ENCODE data around the gene MOV10L1.

DNA sequence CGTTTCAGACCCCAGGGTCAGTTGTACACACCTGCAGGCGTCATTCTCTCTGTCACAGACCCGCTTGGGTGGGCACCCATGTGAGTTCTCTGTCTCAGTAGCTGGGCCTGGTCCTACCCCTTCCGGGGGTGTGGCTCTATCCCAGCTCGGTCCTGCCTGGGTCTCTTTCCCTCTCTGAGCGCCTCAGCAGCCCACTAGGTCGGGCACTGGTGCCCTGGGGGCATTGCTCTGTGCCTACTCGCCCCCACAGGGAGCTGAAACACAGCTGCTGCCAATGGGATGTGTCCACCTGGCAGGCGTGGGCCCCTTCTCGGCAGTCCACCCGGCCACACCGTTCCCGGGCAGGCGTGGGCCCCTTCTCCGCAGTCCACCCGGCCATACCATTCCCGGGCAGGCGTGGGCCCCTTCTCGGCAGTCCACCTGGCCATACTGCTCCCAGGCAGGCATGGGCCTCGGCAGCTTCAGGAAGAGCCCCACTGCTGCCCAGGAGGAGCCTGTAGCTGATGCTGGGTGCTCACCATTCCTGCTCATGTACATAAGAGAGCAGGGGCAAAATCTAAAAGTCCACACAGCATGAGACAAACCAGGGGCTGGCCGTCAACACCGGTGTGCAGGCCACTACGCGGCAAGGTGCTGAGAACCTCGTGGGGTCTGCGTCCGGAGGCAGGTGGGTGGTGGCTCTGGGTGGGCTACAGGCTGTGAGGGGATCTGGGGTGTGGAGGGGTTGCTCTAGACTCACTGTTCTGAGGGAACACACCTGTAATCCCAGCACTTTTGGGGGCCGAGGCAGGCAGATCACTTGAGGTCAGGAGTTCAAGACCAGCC, 16.9 kb upstream of the MOV10L1 start:
- TF ChIP-seq, protein P1, sequence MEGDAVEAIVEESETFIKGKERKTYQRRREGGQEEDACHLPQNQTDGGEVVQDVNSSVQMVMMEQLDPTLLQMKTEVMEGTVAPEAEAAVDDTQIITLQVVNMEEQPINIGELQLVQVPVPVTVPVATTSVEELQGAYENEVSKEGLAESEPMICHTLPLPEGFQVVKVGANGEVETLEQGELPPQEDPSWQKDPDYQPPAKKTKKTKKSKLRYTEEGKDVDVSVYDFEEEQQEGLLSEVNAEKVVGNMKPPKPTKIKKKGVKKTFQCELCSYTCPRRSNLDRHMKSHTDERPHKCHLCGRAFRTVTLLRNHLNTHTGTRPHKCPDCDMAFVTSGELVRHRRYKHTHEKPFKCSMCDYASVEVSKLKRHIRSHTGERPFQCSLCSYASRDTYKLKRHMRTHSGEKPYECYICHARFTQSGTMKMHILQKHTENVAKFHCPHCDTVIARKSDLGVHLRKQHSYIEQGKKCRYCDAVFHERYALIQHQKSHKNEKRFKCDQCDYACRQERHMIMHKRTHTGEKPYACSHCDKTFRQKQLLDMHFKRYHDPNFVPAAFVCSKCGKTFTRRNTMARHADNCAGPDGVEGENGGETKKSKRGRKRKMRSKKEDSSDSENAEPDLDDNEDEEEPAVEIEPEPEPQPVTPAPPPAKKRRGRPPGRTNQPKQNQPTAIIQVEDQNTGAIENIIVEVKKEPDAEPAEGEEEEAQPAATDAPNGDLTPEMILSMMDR (IDR thresholded peaks at IDR 0.05) = no peak
- no peak for TF ChIP-seq POLR2A (IDR thresholded peaks at IDR 0.05)
- no peak for TF ChIP-seq EP300 (IDR thresholded peaks at IDR 0.05)
